GM12874 (cell line): ENCODE results near the gene OGDHL.

ENCODE experiments used
- CTCF ChIP-seq: IDR thresholded peaks from 2 replicates; pipeline ENCODE4 v1.5.1; 2011; ENCODE audit warnings: low read depth, mild to moderate bottlenecking, control low read depth, low read length, moderate library complexity; ENCODE audit not compliant: insufficient read depth

The OGDHL gene

GRCh38 chr10:49694466-49694865, 67.7 kb downstream of the OGDHL start:
- TF ChIP-seq CTCF, result no peak

GRCh38 chr10:49691588-49691987, 70.5 kb downstream of the OGDHL start:
- TF ChIP-seq CTCF, result no peak

GRCh38 chr10:49690698-49691356, 71.3 kb downstream of the OGDHL start:
- no peak for TF ChIP-seq CTCF

GRCh38 chr10:49689882-49690510, 72.1 kb downstream of the OGDHL start:
- no peak for TF ChIP-seq CTCF

GRCh38 chr10:49688920-49689319, 73.2 kb downstream of the OGDHL start:
- TF ChIP-seq CTCF, result no peak

- no peak for TF ChIP-seq CTCF
Measured at GRCh38 chr10:49688261-49688846, 73.8 kb downstream of the OGDHL start.

- no peak for TF ChIP-seq CTCF
Measured at GRCh38 chr10:49686651-49687050, 75.5 kb downstream of the OGDHL start.
